ENCODE results near the gene HENMT1. TPM values are rescaled to one million over a fixed set of nuclear protein-coding genes. Genes with fewer than 3 reads are reported as not detected.

Gene HENMT1
- total and polyA plus RNA-seq, 9 of the 15 experiments (the other 6 are each of a cell fraction or from before 2014, with no cell fraction given) = not detected

GRCh38 chr1:108691942-108692723, 31.2 kb upstream of the HENMT1 start, which contains the start of gene PRPF38B (continued):
- TF ChIP-seq SMARCB1 (IDR thresholded peaks at IDR 0.05; ENCODE audit: insufficient read length, low read depth) = no peak
- peak; percentile 36; the same call in 1 of the 2 replicates for TF ChIP-seq DNMT1 (IDR thresholded peaks at IDR 0.05)
- TF ChIP-seq SUPT5H (IDR thresholded peaks at IDR 0.05) = peak; percentile 99
- TF ChIP-seq ID3 (CRISPR knock-in tag; IDR thresholded peaks at IDR 0.05) = no peak
- TF ChIP-seq ID3 (tag; IDR thresholded peaks at IDR 0.05) = no peak
- TF ChIP-seq HBP1 (CRISPR knock-in tag; IDR thresholded peaks at IDR 0.05) = no peak
- peak; percentile 86 for TF ChIP-seq TFAP4 (CRISPR knock-in tag; IDR thresholded peaks at IDR 0.05; ENCODE audit: borderline replicate concordance)
- no peak for TF ChIP-seq HMG20A (CRISPR knock-in tag; conservative IDR thresholded peaks at IDR 0.05)
- no peak for TF ChIP-seq MEF2D (tag; conservative IDR thresholded peaks at IDR 0.05; ENCODE audit: low read depth)
- peak; percentile 51; the same call in 1 of the 2 replicates for TF ChIP-seq ZBTB26 (CRISPR knock-in tag; IDR thresholded peaks at IDR 0.05)
- peak; percentile 69 for TF ChIP-seq FIP1L1 (IDR thresholded peaks at IDR 0.05; ENCODE audit: low read depth, low read length, poor library complexity, severe bottlenecking)
- TF ChIP-seq RBM34 (IDR thresholded peaks at IDR 0.05; ENCODE audit: borderline replicate concordance, insufficient read depth, low read length) = no peak
- TF ChIP-seq ZNF561 (CRISPR knock-in tag; conservative IDR thresholded peaks at IDR 0.05) = no peak
- no peak for TF ChIP-seq BRF1 (IDR thresholded peaks at IDR 0.05; ENCODE audit: borderline replicate concordance, extremely low read depth, insufficient read length)
